Skeletal muscle cell (primary cell): ENCODE data around the gene TSHR.
"Not testable (repeated sequence)": the region's sequence is repeated elsewhere in the genome, so short reads cannot be mapped to it uniquely, and the experiment has no call there.

Source experiments
- DNase-seq: peaks from one replicate; pipeline ENCODE4 v3.0.0-alpha.2; 2010; ENCODE audit warnings: low read depth
- H3K4me3 ChIP-seq: 2 replicates; pipeline ENCODE4 v1.5.1; 2011; ENCODE audit warnings: low read depth, mild to moderate bottlenecking, control low read depth, low read length, moderate library complexity

Gene TSHR

DNA sequence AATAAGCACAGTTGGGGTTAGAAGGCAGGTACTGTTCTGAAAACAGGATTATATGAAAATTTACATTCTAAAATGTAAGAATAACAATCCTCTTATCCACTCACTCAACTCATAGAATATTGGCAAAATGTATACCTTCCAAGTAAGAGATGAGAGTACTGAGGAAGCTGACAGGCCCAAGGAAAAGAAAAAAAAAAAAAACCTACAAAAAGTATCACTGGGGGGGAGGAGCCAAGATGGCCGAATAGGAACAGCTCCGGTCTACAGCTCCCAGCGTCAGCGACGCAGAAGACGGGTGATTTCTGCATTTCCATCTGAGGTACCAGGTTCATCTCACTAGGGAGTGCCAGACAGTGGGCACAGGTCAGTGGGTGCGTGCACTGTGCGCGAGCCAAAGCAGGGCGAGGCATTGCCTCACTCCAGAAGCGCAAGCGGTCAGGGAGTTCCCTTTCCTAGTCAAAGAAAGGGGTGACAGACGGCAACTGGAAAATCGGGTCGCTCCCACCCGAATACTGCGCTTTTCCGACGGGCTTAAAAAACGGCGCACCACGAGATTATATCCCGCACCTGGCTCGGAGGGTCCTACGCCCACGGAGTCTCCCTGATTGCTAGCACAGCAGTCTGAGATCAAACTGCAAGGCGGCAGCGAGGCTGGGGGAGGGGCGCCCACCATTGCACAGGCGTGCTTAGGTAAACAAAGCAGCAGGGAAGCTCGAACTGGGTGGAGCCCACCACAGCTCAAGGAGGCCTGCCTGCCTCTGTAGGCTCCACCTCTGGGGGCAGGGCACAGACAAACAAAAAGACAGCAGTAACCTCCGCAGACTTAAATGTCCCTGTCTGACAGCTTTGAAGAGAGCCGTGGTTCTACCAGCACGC lies 158.8 kb downstream of the TSHR start:
- DNase-seq, H3K4me3 ChIP-seq: not testable (repeated sequence)

DNA sequence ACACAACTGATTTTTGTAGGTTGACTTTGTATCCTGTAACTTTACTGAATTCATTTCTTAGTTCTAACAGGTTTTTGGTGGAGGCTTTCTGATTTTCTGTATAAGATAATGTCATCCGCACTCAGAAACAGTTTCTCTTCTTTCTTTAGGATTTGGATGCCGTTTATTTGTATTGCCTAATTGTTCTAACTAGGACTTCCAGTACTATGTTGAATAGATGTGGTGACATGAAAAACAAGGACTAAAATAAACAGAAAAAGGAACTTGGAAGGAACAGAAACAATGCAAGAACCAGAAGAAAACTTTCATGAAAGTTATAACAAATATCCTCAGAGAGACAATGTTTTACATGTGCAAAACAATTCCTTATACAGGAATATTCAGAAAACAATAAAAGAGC lies 165.1 kb downstream of the TSHR start:
- DNase-seq: no peak
- H3K4me3 ChIP-seq: no peak overlapping the region

DNA sequence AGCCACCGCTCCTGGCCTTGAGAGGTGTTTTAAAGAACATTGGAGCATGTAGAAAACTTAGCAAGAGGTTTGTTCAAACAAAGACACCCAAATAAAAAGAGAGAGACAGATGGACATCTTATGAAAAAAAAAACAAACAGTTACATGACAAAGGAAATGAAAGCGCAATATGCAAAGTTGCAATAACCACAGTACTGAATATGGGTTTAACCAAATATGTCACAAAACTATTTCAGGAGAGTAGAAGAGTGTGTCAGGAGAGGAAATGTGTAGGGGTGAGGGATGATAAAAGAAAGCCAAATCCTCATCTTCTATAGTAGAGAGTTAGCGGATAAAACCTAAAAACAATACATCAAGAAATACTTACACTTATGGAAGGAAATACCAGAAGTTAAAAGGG lies 166.9 kb downstream of the TSHR start:
- H3K4me3 ChIP-seq: no peak overlapping the region
- DNase-seq: no peak

DNA sequence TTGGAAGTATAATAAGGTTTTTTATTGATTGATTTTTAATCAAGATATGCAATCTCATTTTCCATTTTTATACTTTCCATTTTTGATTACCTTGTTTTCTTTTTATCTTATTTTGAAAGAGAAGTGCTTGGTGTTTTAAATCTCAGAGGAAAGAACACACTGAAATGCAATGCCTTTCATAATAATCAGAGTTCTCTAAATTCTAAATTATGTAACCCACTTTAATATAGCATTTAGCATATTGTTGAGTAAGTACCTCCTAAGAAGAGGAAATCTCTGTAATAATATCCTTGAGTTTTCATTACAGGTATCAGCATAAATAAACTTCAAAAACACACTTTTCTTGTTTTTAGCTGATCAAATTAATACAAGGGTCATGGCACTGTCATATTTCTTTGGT lies 168.4 kb downstream of the TSHR start:
- H3K4me3 ChIP-seq: no peak overlapping the region
- DNase-seq: no peak

DNA sequence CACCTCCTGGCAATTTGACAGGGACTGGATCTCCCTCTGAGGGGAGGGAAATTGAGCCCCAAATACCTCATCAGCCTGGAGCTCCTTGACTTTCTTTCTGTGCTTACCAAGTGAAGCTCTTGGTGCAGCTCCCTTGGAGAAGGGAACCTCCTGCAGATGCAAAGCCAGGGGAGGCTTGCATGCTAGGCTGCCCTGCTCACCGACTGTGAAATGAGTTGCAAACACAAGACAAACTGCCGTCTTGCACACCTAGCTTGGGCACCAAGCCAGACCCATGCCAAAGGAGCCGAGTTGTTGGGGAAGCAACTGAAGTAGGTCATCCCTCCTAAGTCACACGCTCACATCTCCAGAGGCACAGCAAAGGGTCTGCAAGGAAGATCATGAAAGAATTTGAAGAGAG lies 170.1 kb downstream of the TSHR start:
- H3K4me3 ChIP-seq: no peak overlapping the region
- no peak for DNase-seq

DNA sequence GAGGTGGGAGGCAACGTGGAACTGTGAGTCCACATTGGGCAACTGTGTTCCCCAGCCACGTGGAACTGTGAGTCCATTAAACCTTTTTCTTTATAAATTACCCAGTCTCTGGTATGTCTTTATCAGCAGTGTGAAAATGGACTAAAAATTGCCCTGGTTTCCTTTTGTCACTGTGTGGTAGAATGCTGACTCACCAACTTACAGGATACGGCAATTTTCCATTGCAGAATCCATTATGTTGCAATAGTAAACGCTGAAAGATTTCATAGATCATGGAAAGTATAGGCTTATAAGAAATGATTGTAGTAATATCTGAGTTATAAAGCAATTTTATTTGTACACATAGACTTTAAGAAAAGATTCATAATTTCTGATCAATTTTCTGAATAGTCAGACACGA lies 172.4 kb downstream of the TSHR start:
- no peak overlapping the region for H3K4me3 ChIP-seq
- no peak for DNase-seq

- no peak overlapping the region for H3K4me3 ChIP-seq
- no peak for DNase-seq
Observed at GRCh38 chr14:81129242-81129641, 173.8 kb downstream of the TSHR start.

DNA sequence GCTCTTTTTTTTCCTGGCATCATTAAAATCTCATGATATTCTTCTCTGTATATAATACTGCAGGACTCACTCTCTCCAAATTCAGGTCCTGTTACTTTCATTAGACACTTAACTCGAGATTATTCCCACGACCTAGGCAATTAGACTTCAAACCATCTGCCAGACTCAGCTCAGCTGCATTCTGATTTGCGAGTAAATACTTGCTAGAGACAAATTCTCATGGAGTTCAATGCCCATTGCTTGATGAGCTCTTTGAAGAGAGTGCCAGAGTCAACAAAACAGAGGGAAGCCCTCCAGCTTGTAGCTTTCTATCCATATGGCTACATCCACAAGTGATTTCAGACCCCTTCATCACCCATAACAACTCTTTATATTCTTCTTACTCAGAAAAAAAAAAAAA lies 177.0 kb downstream of the TSHR start:
- DNase-seq: no peak
- no peak overlapping the region for H3K4me3 ChIP-seq

GRCh38 chr14:81133400-81133799 lies 178.0 kb downstream of the TSHR start:
- DNase-seq: no peak
- no peak overlapping the region for H3K4me3 ChIP-seq

- no peak overlapping the region for H3K4me3 ChIP-seq
- peak; percentile 46 for DNase-seq
Observed at GRCh38 chr14:81137316-81137715, 181.9 kb downstream of the TSHR start.

DNA sequence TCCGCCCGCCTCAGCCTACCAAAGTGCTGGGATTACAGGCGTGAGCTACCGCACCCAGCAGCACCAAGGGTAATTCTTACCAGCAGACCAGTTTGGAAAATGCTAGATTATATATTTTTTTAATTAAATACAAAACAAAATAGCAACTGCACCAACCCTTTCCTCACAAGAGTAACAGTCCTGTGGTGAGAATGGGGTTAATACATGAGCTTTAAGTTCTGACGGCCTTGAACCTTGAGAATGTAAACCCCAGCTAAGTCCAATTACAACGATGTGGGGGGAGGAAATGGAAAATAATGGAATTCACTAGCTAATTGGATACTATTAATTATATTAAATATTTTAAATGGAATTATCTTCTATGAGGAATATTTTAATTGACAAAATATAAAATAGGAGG lies 183.0 kb downstream of the TSHR start:
- no peak overlapping the region for H3K4me3 ChIP-seq
- no peak for DNase-seq

DNA sequence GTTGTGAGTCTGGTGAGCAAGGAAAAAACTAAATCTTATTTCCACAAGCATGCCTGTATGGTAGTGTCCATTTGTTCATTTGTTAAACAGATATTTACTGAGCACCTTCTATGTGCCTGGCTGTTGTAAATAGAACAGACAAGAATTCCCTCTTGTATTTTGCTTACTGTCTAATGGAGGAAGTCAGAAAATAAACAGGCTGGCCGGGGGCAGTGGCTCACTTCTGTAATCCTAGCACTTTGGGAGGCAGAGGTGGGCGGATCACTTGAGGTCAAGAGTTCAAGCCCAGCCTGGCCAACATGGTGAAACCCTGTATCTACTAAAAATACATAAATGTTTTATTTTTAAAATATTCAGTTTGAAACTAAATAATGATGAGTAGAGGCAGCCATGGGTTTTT lies 186.0 kb downstream of the TSHR start:
- no peak for DNase-seq
- no peak overlapping the region for H3K4me3 ChIP-seq

- DNase-seq: no peak
- H3K4me3 ChIP-seq: no peak overlapping the region
Observed at GRCh38 chr14:81143793-81144192, 188.4 kb downstream of the TSHR start.

DNA sequence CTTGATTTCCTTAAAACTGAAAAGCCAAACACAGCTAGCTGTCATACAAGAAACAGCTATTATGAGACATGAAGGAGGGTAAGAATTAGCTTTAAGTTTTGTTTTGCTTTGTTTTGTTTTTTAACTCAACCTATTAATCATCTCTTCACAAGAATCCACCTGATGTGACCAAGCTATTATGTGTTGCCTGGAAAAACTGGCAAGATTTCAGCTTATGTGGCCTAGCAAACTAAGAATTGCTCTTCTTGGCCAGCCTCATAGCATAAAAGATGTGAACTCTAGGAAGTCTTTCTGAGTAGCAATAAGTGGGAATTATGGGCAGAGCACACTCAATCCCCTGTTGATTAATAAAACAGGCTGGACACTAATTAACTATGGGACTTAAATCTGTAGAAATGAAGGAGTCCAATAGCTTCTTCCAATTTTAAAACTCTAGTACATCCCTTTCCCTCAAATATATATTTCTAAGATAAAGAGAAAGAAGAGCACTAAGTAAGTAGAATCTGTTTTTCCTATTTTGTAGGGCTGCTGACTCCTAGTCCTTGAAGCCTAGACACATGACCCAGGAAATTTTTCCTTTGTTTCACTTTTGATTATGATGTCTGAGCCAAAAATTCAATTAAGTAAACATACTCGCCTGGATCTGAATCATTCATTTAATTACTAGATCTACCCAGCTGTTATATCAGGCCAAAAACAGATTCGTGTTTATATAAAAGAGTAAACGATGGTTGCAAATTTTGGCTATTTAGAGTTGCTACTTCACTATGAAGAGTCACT lies 189.6 kb downstream of the TSHR start:
- DNase-seq: no peak

DNA sequence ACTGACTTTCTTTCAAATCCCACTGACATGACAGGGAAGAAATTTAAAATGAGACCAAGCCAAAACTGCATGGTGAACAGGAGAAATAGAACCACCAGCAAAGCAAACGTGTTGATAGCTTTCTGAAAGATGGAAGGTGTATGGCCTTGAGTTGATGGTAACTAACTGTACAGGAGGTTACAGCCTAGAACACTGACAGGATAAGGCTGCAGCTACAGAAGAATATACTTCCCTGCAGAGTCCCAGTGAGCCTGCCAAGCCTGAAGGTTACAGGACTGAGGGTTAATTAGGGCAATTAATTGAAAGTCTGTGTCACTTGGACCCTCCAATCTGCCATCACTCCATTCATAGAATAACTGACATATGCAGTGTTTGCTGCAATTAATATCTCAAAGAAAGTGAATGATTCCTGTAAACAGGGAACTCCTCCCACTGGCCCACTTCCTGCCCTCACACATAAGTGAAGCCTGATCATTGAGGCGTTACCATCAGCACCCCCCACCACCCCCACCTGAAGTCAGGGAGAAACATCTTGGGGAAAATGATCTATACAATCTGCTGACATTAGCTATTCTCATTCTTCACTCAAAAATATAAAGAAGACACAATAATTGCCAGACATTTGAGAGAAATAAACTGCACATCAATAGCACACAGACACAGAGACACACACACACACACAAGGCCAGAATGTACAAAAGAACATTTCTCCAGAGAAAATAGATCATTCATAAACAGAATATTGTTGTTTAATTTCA lies 191.9 kb downstream of the TSHR start:
- H3K4me3 ChIP-seq: no peak overlapping the region
- DNase-seq: no peak

More for the DNA sequence above, 189.6 kb downstream of the TSHR start:
- H3K4me3 ChIP-seq: no peak overlapping the region

DNA sequence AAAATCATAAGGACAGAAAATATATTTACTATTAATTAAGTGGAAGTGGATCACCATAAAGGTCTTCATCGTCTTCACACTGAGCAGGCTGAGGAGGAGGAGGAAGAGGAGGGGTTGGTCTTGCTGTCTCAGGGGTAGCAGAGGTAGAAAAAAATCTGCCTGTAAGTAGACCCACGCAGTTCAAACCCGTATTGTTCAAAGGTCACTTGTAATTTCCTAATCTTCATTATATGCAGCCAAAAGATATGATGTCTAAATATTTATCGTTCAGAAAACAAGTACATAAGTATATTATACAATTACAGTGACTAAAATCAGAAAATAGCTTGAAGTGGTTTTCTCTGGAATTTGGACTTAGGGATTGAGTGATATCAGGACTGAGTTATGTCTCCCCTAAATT lies 193.2 kb downstream of the TSHR start:
- no peak for DNase-seq
- H3K4me3 ChIP-seq: no peak overlapping the region

DNA sequence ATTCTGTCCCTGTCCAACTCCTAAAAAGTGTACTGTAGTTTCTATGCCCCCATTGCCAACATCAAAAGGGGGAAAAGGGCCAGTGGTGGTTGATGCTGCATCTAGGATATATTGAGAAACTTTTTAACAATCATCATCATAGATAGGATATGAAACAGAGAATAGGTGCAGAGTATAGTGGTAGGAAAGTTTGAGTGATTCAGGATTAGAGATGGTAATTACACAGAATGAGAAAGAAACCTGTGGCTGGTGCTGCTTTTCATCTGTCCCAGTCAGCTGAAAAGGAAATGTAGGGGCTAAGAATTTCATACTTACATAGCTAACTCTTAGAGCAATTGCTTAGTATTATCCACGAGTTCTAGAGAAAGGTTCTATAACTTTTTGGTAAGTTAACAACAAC lies 197.8 kb downstream of the TSHR start:
- no peak overlapping the region for H3K4me3 ChIP-seq
- DNase-seq: no peak

DNA sequence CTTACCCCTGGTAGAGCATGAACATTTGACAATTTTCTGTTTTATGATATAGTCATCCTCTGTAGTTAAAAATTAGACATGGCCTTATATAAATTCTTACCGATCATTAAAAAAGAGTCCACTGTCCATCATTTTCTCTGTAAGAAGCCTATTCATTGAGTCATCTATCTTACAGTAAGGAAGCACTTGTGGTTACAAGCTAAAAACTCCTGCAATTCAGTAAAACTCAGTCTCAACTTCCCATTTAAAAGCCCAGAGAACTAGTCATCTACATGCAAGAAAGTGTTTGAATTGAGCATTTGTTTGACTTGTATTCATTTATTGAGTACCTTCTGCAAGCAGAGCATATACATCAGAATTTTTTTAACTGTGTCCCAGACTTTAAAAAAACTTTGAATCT lies 202.0 kb downstream of the TSHR start:
- no peak for DNase-seq
- no peak overlapping the region for H3K4me3 ChIP-seq

DNA sequence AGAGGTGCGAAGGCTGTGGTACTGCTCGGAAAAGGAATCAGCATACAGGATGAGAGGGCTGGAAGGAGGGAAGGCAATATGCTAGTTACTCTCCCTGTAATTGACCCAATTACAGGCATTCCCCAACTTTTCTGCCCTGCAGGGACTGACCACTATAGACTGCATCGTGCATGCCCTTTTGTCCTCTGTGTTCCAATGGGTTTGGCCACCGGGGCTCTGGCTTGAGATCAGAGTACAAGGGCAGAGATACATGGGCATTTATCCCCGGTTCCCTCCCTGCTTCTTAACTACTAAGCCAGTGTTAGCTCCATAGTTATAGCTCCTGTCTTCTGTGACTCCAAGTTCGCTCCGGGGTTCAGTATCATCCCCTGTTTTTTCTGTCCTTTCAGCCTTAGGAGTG lies 205.7 kb downstream of the TSHR start:
- no peak for DNase-seq
- H3K4me3 ChIP-seq: no peak overlapping the region

DNA sequence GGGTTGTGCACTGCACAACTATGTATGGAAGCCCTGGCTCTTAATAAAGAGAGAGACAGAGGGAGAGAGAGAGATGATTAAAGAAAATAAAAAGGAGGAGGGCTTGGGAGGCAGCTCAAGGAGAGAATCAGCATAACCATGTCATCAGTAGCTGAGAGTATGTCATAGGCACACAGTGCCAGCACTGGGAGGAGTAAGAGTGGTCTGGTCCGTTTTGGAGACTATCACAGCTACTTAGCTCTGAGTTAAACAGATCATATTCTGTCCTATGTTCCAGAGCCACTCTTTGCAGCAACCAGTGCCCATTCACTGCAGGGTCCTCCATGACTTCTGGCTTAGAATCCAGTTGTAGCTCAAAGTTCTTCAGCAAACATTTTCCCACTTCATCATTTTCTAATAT lies 206.3 kb downstream of the TSHR start:
- H3K4me3 ChIP-seq: no peak overlapping the region

More for the DNA sequence above, 206.3 kb downstream of the TSHR start:
- no peak for DNase-seq
